Stimulated activated CD4-positive, alpha-beta T cell treated with anti-CD3 and anti-CD28 coated beads, Interleukin-1b, Interleukin-23, amount 100 ng/mL, for 24 hours (primary cell): ENCODE measurements around the gene NOD1.
"Not testable (repeated sequence)": the region's sequence is repeated elsewhere in the genome, so short reads cannot be mapped to it uniquely, and the experiment has no call there.

Experiments
- DNase-seq, 4 experiments: peaks; one replicate each; pipeline ENCODE4 v3.0.0-alpha.2; 2020; ENCODE audit warnings: low read depth in 4 of 4, low spot score in 1 of 4

The NOD1 gene

GRCh38 chr7:30423788-30424505 lies 54.6 kb downstream of the NOD1 start:
- DNase-seq: no peak

- no peak for DNase-seq
Observed at GRCh38 chr7:30422922-30423321, 55.7 kb downstream of the NOD1 start.

GRCh38 chr7:30421647-30422196 lies 56.9 kb downstream of the NOD1 start:
- DNase-seq: no peak

- no peak for DNase-seq
Observed at GRCh38 chr7:30420662-30421061, 57.9 kb downstream of the NOD1 start.

- DNase-seq: not testable (repeated sequence)
Observed at GRCh38 chr7:30420080-30420479, 58.5 kb downstream of the NOD1 start.

GRCh38 chr7:30413864-30414263 lies 64.7 kb downstream of the NOD1 start:
- no peak for DNase-seq

GRCh38 chr7:30412782-30413504 lies 65.6 kb downstream of the NOD1 start:
- no peak for DNase-seq

- no peak for DNase-seq
Observed at GRCh38 chr7:30411897-30412296, 66.7 kb downstream of the NOD1 start.

GRCh38 chr7:30411173-30411572 lies 67.4 kb downstream of the NOD1 start:
- DNase-seq: no peak

- DNase-seq: no peak
Observed at GRCh38 chr7:30406664-30407425, 71.7 kb downstream of the NOD1 start.

GRCh38 chr7:30405179-30405578 lies 73.4 kb downstream of the NOD1 start:
- DNase-seq: no peak

- no peak for DNase-seq
Observed at GRCh38 chr7:30403477-30403876, 75.1 kb downstream of the NOD1 start.

GRCh38 chr7:30396389-30396788 lies 82.2 kb downstream of the NOD1 start:
- DNase-seq: no peak

- DNase-seq: no peak
Observed at GRCh38 chr7:30395676-30396075, 82.9 kb downstream of the NOD1 start.

GRCh38 chr7:30391806-30392205 lies 86.8 kb downstream of the NOD1 start:
- no peak for DNase-seq

GRCh38 chr7:30390736-30391636 lies 87.6 kb downstream of the NOD1 start:
- no peak for DNase-seq

GRCh38 chr7:30389791-30390190 lies 88.8 kb downstream of the NOD1 start:
- no peak for DNase-seq

GRCh38 chr7:30382607-30383006 lies 96.0 kb downstream of the NOD1 start:
- DNase-seq: no peak

GRCh38 chr7:30380824-30381223 lies 97.8 kb downstream of the NOD1 start:
- DNase-seq: not testable (repeated sequence)

GRCh38 chr7:30380294-30380693 lies 98.3 kb downstream of the NOD1 start:
- no peak for DNase-seq

- DNase-seq: no peak
Observed at GRCh38 chr7:30379741-30380140, 98.8 kb downstream of the NOD1 start.
